HG03432 (cell line): ENCODE results near the gene OSBPL7.

Experiments
- ATAC-seq: cut with Tn5 transposase; IDR thresholded peaks from one replicate; pipeline ENCODE4 v1.9.1; 2021; ENCODE audit warnings: mild to moderate bottlenecking, moderate library complexity; ENCODE audit not compliant: unreplicated experiment

The OSBPL7 gene

GRCh38 chr17:47808036-47808829 is 13.4 kb downstream of the OSBPL7 start:
- ATAC-seq, result no peak

GRCh38 chr17:47807421-47807820 is 14.2 kb downstream of the OSBPL7 start:
- ATAC-seq, result no peak

DNA sequence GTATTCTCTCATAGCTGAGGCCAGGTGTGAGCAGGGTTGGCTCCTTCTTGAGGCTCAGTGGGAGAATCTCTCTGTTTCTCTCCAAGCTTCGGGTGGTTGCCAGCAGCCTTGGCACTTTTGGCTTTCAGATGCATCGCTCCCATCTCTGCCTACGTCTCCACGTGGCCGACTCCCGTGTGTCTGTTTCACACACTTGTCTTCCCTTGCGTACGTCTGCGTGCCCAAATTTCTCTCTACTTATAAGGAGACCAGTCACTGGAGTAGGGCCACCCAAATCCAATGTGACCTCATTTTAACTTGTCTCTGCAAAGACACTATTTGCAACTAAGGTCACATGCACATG is 14.7 kb downstream of the OSBPL7 start:
- ATAC-seq, result no peak

GRCh38 chr17:47806026-47806912 is 15.3 kb downstream of the OSBPL7 start:
- ATAC-seq, result no peak

DNA sequence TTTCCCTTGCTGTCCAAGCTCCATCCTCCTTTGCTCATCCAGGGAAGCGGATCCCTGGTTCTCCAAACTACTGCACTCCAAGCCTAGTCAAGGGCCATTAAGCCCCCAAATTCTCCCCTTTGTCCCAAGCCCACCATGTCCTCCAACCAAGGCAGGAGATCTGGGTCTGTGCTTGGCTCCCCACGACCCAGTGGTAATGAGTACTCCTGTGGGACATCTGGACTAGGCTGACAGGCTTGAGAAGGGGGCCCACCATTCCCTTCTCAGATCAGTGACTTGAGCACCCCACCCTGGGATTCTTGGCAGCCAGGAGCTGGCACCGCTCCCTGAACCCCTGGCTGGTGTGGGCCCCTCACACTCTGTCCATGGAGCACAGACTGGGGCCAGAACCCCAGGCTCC is 17.1 kb downstream of the OSBPL7 start:
- no peak for ATAC-seq

GRCh38 chr17:47803751-47804150 is 17.8 kb downstream of the OSBPL7 start:
- no peak for ATAC-seq

DNA sequence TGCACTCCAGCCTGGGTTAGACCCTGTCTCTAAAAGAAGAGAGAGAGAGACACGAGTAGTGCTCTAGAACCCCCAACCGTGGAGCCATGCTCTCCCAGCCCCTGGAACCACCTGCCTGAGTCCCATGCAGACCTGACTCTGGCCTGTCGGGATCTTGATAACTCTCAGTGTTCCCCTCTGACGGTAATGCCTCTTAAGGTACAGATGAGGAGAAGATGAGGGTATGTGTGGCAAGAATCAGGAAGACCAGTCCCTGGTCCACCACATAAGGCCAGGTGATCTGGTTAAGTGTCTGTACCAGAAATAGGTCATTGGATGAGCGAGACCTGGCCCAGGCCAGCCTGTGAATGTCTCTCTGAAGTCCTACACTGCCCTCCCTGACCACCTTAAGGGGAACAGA is 18.4 kb downstream of the OSBPL7 start:
- ATAC-seq, result no peak

GRCh38 chr17:47802341-47803022 is 19.1 kb downstream of the OSBPL7 start:
- ATAC-seq, result no peak

- no peak for ATAC-seq
Measured at GRCh38 chr17:47801906-47802305, 19.7 kb downstream of the OSBPL7 start.

- no peak for ATAC-seq
Measured at GRCh38 chr17:47801176-47801765, 20.3 kb downstream of the OSBPL7 start.

DNA sequence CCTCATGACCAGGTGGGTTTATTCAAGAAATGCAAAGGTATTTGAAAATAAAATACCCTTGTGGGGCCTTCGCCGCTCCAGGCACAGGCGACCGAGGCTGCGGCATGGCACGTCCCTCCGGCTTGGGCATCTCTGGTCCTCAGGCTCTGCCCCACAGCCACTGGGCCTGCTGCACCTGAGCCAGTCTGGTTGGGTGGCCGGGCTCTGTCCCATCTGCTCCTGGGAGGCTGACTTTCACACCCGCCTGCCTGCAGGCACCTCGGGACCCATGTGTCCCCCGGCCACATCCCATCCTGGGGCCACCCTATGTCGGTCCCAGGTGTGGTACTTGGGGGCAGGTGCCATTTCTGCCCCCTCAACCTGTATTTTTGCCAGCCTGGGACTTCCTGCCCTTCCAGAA is 20.9 kb downstream of the OSBPL7 start:
- no peak for ATAC-seq

DNA sequence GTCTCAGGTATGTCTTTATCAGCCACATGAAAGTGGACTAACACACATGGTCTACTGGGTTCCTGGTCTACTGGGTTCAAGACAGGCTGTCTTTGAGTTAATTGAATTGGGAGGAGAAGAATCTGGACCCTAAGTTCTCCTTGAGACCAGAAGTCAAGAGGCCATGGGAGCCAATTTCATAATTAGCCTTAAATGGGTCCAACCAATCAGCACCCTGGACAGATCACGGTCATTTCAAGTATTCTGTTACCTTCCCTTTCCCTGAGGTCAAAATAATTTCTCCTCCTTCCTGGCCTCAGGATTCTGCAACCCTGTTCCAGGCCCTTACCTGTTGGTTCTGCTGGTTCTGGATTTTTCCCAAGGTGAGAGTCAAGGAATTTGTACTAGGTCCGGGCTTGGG is 23.8 kb downstream of the OSBPL7 start:
- ATAC-seq, result no peak

DNA sequence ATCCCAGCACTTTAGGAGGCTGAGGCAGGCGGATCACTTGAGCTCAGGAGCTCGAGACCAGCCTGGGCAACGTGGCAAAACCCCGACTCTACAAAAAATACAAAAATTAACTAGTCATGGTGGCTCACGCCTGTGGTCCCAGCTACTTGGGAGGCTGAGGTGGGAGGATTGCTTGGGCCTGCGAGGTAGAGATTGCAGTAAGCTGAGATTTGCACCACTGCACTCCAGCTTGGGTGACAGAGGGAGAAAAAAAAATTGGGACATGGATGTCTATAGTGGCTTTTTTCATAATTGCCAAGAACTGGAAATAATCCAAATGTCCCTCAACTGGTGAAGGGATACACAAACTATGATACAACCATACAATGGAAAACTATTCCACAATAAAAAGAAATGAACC is 28.6 kb downstream of the OSBPL7 start:
- no peak for ATAC-seq

DNA sequence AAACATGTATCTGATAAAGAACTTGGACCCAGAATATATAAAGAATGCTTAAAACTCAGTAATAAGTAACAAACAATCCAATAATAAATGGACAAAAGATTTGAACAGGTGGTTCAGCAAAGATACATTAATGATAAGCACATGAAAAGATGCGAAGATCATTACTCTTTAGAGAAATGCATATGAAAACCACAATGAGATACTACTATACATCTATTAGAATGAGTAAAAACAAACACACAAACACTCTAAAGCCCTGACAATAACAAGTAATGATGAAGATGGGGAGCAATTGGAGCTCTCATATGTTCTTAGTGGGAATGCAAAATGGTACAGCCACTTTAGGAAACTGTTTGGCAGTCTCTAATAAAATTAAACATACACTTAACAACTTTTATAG is 29.1 kb downstream of the OSBPL7 start:
- ATAC-seq, result no peak

- ATAC-seq, result no peak
Measured at GRCh38 chr17:47791025-47791424, 30.6 kb downstream of the OSBPL7 start.

- no peak for ATAC-seq
Measured at GRCh38 chr17:47789611-47790561, 31.7 kb downstream of the OSBPL7 start.

- no peak for ATAC-seq
Measured at GRCh38 chr17:47785538-47786123, 36.0 kb downstream of the OSBPL7 start.

DNA sequence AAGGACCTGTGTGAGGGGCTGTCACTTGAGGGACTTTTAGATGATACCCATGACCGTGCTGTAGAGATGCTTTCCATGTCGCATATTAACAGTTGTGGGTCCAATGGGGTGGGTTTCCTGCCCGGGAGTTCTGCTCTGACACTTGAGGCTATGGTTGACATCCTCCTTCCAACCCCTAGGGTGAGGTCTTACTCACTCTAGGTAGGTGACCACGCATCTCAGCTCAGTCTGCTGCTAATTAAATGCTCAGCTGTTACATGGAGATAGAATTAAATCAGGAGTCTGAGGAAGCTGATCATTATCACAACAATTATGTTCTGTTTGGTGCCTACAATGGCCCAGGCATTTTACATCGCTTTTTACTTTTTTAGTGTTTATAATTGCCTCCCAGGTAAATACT is 40.2 kb downstream of the OSBPL7 start:
- no peak for ATAC-seq

DNA sequence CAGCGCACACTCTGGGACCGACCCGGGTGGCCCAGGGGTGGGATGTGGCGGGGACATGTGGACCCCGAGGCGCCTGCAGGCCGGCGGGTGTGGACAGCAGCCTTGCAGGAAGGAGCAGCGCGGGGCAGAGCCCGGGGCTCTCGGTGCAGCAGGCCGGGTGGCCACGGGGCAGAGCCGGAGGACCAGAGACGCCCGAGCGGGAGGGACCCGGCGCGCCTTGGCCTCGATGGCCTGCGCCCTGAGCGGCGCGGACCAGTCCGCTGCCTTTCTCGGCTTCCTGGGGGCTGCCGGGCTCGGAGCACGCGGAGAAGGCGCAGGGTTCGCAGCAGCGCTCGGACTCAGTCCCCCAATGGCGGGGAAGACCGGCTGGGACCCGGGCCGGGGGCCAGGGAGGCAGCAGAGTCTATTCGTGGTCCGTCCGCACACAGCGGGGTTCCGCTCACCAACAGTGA is 43.4 kb downstream of the OSBPL7 start:
- ATAC-seq, result no peak
